Measurements from ENCODE around the gene MEIS1.

Gene MEIS1

DNA sequence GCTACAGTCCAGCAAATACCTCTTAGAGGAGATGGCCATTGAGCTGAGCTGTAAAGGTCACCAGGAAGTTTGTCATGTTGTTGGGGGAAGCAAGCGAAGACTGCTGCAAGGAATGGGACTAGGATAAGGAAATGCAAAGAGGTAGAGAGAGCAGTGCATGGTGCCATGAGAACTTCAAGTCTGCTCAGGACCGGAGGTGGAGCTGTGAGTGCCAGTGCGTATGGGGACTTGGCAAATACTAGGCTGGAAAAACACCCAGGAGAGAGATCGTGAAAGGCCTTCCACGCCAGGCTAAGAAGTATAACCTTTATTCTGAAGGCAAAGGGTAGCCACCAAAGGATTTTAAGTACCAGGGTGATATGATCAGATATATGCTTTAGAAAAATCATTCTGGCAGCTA lies 71.3 kb downstream of the MEIS1 start:
- H3K27ac ChIP-seq (ENCODE audit: extremely low read depth, low read depth, low read length), result no peak overlapping the region
- no peak overlapping the region for H3K4me3 ChIP-seq (ENCODE audit: low read depth, low read length)
- POLR2A ChIA-PET, result no interaction called here
- H3K4me1 ChIP-seq (ENCODE audit: control insufficient read depth, insufficient read depth, low read length), result peaks cover 26% of the 10 kb centered on the region
- CTCF ChIA-PET, result no interaction called here
- TF ChIP-seq SP7 (tag by site-specific recombination; IDR thresholded peaks at IDR 0.05) (no peak), SCRT1 (tag by site-specific recombination; IDR thresholded peaks at IDR 0.05; ENCODE audit: borderline replicate concordance) (no peak), ZFP3 (tag by site-specific recombination; IDR thresholded peaks at IDR 0.05; ENCODE audit: low read depth) (no peak), INSM2 (tag by site-specific recombination; IDR thresholded peaks at IDR 0.05) (no peak), ZNF560 (tag by site-specific recombination; IDR thresholded peaks at IDR 0.05; ENCODE audit: borderline replicate concordance) (no peak), ZNF10 (tag by site-specific recombination; IDR thresholded peaks at IDR 0.05) (no peak), ZFHX2 (tag by site-specific recombination; conservative IDR thresholded peaks at IDR 0.05) (no peak), MZF1 (tag by site-specific recombination; IDR thresholded peaks at IDR 0.05; ENCODE audit: borderline replicate concordance) (no peak), ZNF239 (tag by site-specific recombination; IDR thresholded peaks at IDR 0.05) (no peak), HOXD13 (CRISPR knock-in tag; IDR thresholded peaks at IDR 0.05; ENCODE audit: borderline replicate concordance) (no peak), PRDM10 (tag by site-specific recombination; IDR thresholded peaks at IDR 0.05) (no peak), ZSCAN5A (tag by site-specific recombination; IDR thresholded peaks at IDR 0.05) (no peak), ZNF140 (tag by site-specific recombination; IDR thresholded peaks at IDR 0.05) (no peak)
- H3K9me3 ChIP-seq (ENCODE audit: control insufficient read depth, insufficient read depth, low read depth, low read length), result no peaks in the 10 kb centered on the region
- no peaks in the 10 kb centered on the region for H3K36me3 ChIP-seq (ENCODE audit: control insufficient read depth in 2 of 2, insufficient read depth in 1 of 2, low read length in 2 of 2)

DNA sequence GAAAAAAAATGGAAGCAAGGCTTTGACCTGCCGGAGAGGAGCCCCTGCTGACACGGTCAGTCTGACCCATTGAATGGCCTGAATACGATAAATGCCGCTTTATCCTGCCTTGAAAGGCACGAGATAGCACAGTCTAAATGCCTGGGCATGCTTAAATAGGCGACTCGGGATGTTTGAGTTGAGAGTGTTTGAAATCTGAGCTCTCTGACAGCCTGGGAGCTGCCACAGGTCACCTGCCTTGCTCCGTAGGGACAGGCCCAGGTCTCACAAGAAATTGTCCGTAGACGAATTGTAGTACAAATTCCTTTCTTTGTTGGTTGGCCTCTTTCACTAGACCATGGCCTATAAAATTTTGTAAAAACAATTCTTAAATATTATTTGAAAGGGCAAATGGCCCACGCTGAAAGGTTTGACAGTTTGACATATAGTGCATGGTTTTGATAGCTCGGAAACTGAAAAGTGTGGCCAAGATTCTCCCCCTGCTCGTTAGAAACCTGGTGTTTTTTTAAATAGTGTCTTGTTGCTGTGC lies 72.8 kb downstream of the MEIS1 start:
- Histone ChIP-seq H3K36me3 (ENCODE audit: control insufficient read depth in 2 of 2, insufficient read depth in 1 of 2, low read length in 2 of 2) (no peaks in the 10 kb centered on the region), H3K27ac (ENCODE audit: extremely low read depth, low read depth, low read length) (peak overlapping the region; percentile 69), H3K4me3 (ENCODE audit: low read depth, low read length) (no peak overlapping the region), H3K4me1 (ENCODE audit: control insufficient read depth, insufficient read depth, low read length) (peaks cover 26% of the 10 kb centered on the region), H3K9me3 (ENCODE audit: control insufficient read depth, insufficient read depth, low read depth, low read length) (no peaks in the 10 kb centered on the region)
- POLR2A ChIA-PET, result no interaction called here
- CTCF ChIA-PET, result no interaction called here
- TF ChIP-seq GLIS2 (tag by site-specific recombination; IDR thresholded peaks at IDR 0.05) (no peak), KLF16 (tag by site-specific recombination; IDR thresholded peaks at IDR 0.05) (no peak), ZNF596 (tag by site-specific recombination; IDR thresholded peaks at IDR 0.05) (peak; percentile 12; the same call in 1 of the 2 replicates), ZBTB17 (tag by site-specific recombination; IDR thresholded peaks at IDR 0.05) (peak; percentile 67), PRDM6 (tag by site-specific recombination; IDR thresholded peaks at IDR 0.05) (peak; percentile 89), TCF7L2 (IDR thresholded peaks at IDR 0.05; ENCODE audit: borderline replicate concordance, low read depth, low read length) (peak; percentile 74), TRIM28 (IDR thresholded peaks at IDR 0.05; ENCODE audit: borderline replicate concordance, low read length) (peak; percentile 68; the same call in 1 of the 2 replicates), FEZF1 (tag by site-specific recombination; IDR thresholded peaks at IDR 0.05) (peak; percentile 75), PRDM10 (tag by site-specific recombination; IDR thresholded peaks at IDR 0.05) (peak; percentile 55), SCRT2 (tag by site-specific recombination; IDR thresholded peaks at IDR 0.05) (peak; percentile 85), ZNF366 (tag by site-specific recombination; conservative IDR thresholded peaks at IDR 0.05) (0 out of 2 replicates have a peak, but pooled peaks have one; percentile 22), WT1 (tag by site-specific recombination; IDR thresholded peaks at IDR 0.05) (peak; percentile 10; the same call in 1 of the 2 replicates)

All from HEK293 (cell line).